ENCODE results near the gene SLC6A17. TPM values are rescaled to one million over a fixed set of nuclear protein-coding genes. Genes with fewer than 3 reads are reported as not detected.
A peak's percentile ranks its signal among the peaks of the same experiment; 100 is the strongest.

The SLC6A17 gene
- total and polyA plus RNA-seq, 9 of the 15 experiments (the other 6 are each of a cell fraction or from before 2014, with no cell fraction given) = not detected

DNA sequence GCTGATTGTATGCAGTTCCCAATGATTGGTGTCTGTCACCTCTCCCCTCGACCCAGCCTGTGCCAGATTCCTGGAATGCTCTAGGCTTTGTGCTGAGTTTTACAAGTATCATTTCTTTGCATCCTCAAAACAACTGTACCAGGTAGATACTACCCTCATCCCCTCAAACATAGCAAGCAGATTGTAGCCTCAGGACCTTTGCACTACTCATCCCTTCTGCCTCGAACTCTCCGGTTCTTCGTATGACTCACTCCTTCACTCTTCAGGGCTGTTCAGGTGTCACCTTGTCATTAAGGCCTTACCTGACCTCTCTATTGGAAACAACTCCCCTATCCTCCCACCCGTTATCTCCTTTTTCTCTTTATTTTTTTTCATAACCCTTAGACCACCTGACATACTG, 67.8 kb downstream of the SLC6A17 start:
- in situ Hi-C loops (cut with MboI) (no loop called here), intact Hi-C loops (cut with micrococcal nuclease) (no loop called here)
- ATAC-seq = no peak
- POLR2A ChIA-PET = interaction anchor here (0.6 kb wide), 1 partner anchor 242 kb away, joined by 3 read pairs; no protein-coding TSS in a partner anchor
- Histone ChIP-seq H3K9me3 (replicated peaks; ENCODE audit: control insufficient read depth, insufficient read depth, low read depth, low read length) (no peaks in the 10 kb centered on the region), H3K27me3 (ENCODE audit: control insufficient read depth in 2 of 2, insufficient read depth in 2 of 2, low read length in 2 of 2) (peaks cover 15 to 75% of the 10 kb centered on the region in 2 experiments), H3K9me1 (ENCODE audit: control insufficient read depth, insufficient read depth, low read length) (no peaks in the 10 kb centered on the region), H3K27ac (ENCODE audit: extremely low read depth, low read depth, low read length) (no peak overlapping the region), H3K79me2 (ENCODE audit: control insufficient read depth, insufficient read depth, low read length) (no peaks in the 10 kb centered on the region), H3K4me1 (replicated peaks in 1 of 2; ENCODE audit: control insufficient read depth in 2 of 2, insufficient read depth in 2 of 2, low read length in 2 of 2) (peaks cover 0 to 5% of the 10 kb centered on the region in 2 experiments; a peak in 2 of 5 replicates), H2AFZ (ENCODE audit: low read depth, low read length) (no peak overlapping the region), H3K4me3 (no peak overlapping the region), H4K20me1 (replicated peaks; ENCODE audit: control insufficient read depth, insufficient read depth, low read length) (peaks cover 31% of the 10 kb centered on the region), H3K9ac (ENCODE audit: insufficient read depth in 1 of 2, low read depth in 2 of 2, low read length in 2 of 2) (no peak overlapping the region), H3K36me3 (ENCODE audit: control insufficient read depth, insufficient read depth, low read length) (no peaks in the 10 kb centered on the region), H3K4me2 (ENCODE audit: insufficient read depth, low read length) (no peak overlapping the region)
- TF ChIP-seq SRSF3 (IDR thresholded peaks at IDR 0.05; ENCODE audit: insufficient read depth, low read length) (no peak), ZBTB8A (IDR thresholded peaks at IDR 0.05; ENCODE audit: partially characterized antibody) (no peak), ZNF224 (CRISPR knock-in tag; IDR thresholded peaks at IDR 0.05) (no peak), KLF13 (tag; IDR thresholded peaks at IDR 0.05; ENCODE audit: borderline replicate concordance, low read depth) (no peak)
- FAIRE-seq = no peak
- no TSS peak for BruUV-seq (replicated peaks)
- 8% methylated on average over 5 of the region's 5 CpGs for WGBS (ENCODE audit: insufficient coverage, low coverage, missing lambda C conversion rate)
- DNase-seq (ENCODE audit: extremely low read depth in 1 of 4, low spot score in 3 of 4) = no peak
- CTCF ChIA-PET (ENCODE audit: low intra/inter-chr PET ratio) = no interaction called here

DNA sequence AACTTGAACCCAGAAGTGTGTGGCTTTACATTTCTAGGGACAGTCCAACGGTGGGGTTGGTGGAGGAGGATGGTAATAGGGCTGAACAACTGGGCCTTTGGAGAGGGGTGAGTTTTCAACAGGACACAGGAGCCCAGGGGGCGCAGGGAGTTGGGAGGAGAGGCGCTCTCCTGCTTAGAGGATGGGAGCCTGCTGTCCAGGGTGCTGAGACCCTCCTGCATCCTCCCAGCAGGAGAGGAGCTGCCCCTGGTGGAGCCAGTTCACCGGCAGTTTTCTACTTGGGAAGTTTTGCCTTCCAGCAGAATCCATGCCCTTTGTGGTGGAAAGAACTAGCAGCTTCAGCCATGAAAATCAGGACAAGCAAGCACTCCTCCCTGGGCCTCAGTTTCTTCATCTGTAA, 68.4 kb downstream of the SLC6A17 start:
- no peaks in the 10 kb centered on the region for H3K9me3 ChIP-seq (replicated peaks; ENCODE audit: control insufficient read depth, insufficient read depth, low read depth, low read length)
- BruUV-seq (replicated peaks) = no TSS peak
- in situ Hi-C loops (cut with MboI) = no loop called here
- CTCF ChIA-PET (ENCODE audit: low intra/inter-chr PET ratio) = no interaction called here
- intact Hi-C loops (cut with micrococcal nuclease) = no loop called here
- H4K20me1 ChIP-seq (replicated peaks; ENCODE audit: control insufficient read depth, insufficient read depth, low read length) = peaks cover 35% of the 10 kb centered on the region
- H2AFZ ChIP-seq (ENCODE audit: low read depth, low read length) = no peak overlapping the region
- no peak overlapping the region for H3K27ac ChIP-seq (ENCODE audit: extremely low read depth, low read depth, low read length)
- H3K4me1 ChIP-seq (replicated peaks in 1 of 2; ENCODE audit: control insufficient read depth in 2 of 2, insufficient read depth in 2 of 2, low read length in 2 of 2) = peaks cover 0 to 10% of the 10 kb centered on the region in 2 experiments; a peak in 2 of 5 replicates
- H3K27me3 ChIP-seq (ENCODE audit: control insufficient read depth in 2 of 2, insufficient read depth in 2 of 2, low read length in 2 of 2) = peaks cover 20 to 75% of the 10 kb centered on the region in 2 experiments
- POLR2A ChIA-PET = no interaction called here
- ATAC-seq (peak; percentile 60), DNase-seq (ENCODE audit: extremely low read depth in 1 of 4, low spot score in 3 of 4) (peak in 3 of 4 experiments; percentile 36 to 51 (median 42)), FAIRE-seq (peak; percentile 72)
- H3K36me3 ChIP-seq (ENCODE audit: control insufficient read depth, insufficient read depth, low read length) = no peaks in the 10 kb centered on the region
- no peak overlapping the region for H3K4me2 ChIP-seq (ENCODE audit: insufficient read depth, low read length)
- H3K4me3 ChIP-seq = no peak overlapping the region
- 3% methylated on average over 4 of the region's 4 CpGs for WGBS (ENCODE audit: insufficient coverage, low coverage, missing lambda C conversion rate)
- no peaks in the 10 kb centered on the region for H3K9me1 ChIP-seq (ENCODE audit: control insufficient read depth, insufficient read depth, low read length)
- H3K79me2 ChIP-seq (ENCODE audit: control insufficient read depth, insufficient read depth, low read length) = no peaks in the 10 kb centered on the region
- no peak overlapping the region for H3K9ac ChIP-seq (ENCODE audit: insufficient read depth in 1 of 2, low read depth in 2 of 2, low read length in 2 of 2)
- no peak for TF ChIP-seq CBFB (CRISPR knock-in tag; IDR thresholded peaks at IDR 0.05)
- TF ChIP-seq RCOR1 (IDR thresholded peaks at IDR 0.05; ENCODE audit: borderline replicate concordance in 1 of 2, low read depth in 2 of 2, low read length in 2 of 2) = peak in 1 of 2 experiments; percentile 48; a peak in 1 of 4 replicates
- TF ChIP-seq AFF1 (IDR thresholded peaks at IDR 0.05; ENCODE audit: low read depth in 1 of 2, partially characterized antibody in 2 of 2) = peak in 1 of 2 experiments; percentile 25
- TF ChIP-seq EHMT2 (IDR thresholded peaks at IDR 0.05) = peak; percentile 93
- TF ChIP-seq MAZ (CRISPR knock-in tag; conservative IDR thresholded peaks at IDR 0.05 in 1 of 2, IDR thresholded peaks at IDR 0.05 in 1 of 2) = no peak

Data from K562 (cell line).